HG02571 (cell line): ENCODE results near the gene HOXA13.

Experiments used
- ATAC-seq: cut with Tn5 transposase; IDR thresholded peaks from one replicate; pipeline ENCODE4 v1.9.1; 2021; ENCODE audit warnings: mild to moderate bottlenecking, moderate library complexity; ENCODE audit not compliant: unreplicated experiment

Gene HOXA13

DNA sequence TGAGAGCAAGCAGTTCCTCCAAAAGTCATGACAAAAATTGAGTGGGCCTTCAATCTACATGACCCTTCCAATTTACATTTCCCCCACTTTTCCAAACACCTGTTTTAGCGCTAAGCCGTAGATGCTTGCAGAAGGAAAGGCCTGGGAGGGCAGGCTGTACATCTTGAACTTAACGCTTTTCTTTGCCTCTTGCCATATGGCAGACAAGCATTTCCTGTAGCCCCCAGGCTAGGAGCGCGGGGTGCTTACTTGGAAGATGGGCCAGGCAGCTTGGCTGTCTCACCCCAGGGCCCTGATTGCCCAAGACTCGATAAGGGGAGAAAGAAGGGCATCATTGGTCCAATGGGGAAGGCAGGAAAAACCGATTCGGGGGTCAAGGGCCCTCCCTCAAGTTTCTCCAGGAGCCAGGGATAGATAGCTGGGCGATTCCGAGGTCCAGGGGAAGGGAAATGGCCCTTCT is 27.5 kb downstream of the HOXA13 start:
- ATAC-seq: no peak

DNA sequence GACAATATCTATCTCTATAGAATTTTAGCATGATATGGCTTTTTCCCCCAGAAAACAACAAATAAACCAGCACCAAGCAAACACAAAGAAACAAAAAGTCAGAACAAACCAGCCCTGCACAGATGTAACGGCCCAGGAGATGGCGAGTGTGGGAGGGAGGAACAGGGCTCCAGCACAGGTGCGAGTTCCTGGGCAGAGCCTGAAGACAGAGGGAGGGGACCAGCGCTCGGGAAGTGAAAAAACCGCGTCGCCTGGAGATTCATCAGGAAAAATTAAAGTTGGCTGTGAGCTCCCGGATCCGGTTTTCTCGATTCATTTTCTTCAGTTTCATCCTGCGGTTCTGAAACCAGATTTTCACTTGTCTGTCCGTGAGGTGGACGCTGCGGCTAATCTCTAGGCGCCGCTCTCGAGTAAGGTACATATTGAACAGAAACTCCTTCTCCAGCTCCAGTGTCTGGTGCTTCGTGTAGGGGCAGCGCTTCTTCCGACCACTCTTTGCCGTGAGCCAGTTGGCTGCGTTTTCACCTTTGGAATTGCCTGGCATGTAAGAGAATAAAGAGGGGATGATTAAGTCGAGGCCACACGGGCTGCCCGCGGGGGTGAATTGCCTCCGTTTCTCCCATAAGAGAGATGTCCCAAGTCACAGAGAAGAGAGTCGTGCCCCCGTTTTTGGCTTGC is 28.1 kb downstream of the HOXA13 start:
- no peak for ATAC-seq

DNA sequence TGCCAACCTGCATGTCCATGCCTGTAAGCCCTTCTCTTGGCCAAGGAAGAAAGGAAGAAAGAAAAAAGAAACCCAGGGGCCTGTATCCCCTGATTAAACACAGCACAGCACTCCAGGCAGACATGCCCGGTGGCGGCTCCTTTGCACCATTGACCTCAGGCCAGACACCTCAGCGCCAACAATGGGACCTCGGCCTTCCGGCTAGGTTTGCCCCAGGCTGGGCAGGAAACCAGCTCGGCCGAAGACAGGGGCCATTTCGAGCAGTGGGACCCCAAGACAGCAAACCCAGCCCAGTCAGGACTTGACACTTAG is 28.6 kb downstream of the HOXA13 start:
- no peak for ATAC-seq

DNA sequence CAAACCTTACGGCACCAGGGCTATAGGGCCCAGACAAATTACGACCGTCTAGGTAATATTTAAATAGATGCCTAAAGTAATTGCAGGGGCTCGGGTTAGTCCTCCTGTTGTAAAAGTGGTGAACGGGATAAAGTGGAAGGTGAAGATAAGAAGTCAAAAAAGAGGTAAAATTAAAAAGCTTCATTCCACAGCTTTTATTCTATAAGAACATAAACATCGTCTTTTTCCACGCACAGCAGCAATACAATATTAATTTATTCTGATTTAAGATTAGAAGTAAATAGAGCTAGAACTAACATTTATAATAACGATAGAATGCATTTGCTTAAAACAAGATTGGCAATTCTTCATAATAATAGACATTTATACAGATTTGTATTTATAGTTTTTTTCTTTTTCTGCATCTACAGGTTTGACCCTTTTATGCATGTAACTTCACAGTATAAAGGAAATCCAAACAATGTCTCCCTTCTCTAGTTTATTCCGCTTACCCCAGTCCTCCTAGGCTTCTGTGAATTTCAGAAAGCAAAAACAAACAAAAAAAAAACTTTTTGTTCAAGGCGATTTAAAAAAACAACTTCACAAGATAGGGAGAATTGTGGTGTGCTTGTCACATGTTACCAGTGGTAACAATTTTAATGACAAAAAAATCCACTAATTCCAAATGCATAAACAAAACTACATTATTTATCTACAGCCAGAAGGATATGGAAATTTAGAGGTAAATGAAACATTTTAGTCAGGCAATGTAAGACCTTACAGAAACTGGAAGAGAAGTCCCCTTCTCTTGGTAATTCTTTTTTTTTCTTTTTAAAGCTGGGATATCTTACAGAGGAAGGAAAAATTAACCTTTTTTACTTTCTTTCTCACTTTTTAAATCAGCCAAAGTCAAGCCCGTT is 29.2 kb downstream of the HOXA13 start:
- ATAC-seq: no peak

DNA sequence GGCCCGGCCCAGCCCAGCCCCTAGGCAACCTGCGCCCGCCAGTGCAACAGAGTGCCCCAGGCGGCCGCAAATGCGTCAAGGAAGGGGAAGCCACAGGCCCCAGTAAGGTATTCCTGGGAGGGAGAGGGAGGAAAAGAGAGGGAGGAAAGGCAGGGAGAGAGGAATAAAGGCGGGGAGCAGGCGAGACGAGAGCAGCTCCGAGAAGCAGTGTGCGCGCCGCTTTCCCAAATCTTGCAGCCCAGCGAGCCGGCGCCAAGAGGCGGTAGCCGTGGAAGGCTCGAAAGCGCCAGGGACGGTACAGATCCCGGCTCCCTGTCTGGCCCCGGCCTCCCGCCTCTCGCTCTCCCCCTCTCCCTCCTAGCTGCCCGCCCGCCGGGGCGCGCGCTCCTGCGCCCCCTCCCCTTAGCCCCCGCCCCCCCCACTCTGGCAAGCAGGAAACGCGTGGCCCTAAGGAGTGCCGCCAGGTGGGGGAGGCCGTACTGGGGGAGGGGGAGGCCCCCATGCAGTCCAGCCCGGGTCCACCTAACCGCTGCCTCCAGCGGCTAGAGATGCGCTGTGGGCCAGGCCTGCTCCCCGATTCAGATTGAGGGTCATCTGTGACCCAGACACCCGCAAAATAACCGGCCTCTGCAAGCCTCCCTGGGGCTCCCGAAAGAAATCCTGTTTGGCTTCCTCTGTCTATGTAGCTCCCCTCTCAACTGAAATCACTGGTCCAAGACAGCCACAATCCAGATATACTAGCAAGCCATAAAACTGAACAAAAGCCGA is 30.0 kb downstream of the HOXA13 start:
- no peak for ATAC-seq

DNA sequence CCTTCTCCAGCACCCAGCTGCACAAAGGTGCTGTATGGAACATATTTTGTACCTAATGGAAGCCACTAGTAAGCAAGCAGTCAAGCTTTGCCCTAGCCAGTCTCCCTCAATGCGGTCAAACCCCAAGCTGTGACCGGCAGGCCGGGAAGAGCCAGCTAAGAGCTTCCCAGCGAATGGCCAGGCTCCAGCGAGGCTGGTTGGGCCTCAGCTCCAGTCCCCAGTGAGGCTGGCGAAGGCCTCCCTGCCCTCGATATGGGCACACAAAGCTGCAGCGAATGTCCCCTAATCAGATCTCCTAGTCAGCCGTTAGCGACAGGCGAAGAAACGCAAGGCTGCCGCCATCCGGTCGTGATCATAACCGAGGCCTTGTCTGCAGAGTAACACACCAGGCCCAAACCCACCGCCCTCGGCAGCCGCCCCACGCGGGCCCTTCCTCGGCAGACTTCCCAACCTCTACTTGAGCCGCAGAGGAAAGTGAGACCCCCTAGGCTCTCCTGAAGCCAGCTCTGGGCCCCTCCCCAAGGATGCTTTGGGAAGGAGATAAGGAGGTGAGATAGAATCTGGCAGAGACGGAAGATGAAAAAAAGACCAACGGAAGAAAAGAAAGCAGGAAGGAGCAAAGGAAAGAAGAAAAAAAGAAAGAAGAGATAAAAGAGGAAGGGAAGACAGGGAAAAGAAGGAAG is 31.5 kb downstream of the HOXA13 start:
- ATAC-seq: no peak

DNA sequence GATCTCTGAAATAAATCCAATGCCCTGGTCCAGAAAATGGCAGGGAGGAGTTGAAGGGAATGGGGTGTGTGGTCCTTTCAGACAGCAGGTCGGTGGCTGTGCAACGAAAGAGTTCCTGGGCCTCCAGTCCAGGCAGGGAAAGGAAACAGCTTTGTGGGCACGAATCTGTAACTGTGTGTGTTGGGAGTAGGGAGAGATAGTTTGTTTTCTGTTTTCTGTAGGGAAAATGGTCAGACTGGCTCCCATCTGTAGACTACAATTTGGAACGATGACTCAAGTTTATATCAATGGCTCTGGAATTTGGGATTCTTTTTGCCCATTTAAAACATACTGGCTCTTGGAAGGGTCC is 32.0 kb downstream of the HOXA13 start:
- ATAC-seq: no peak

DNA sequence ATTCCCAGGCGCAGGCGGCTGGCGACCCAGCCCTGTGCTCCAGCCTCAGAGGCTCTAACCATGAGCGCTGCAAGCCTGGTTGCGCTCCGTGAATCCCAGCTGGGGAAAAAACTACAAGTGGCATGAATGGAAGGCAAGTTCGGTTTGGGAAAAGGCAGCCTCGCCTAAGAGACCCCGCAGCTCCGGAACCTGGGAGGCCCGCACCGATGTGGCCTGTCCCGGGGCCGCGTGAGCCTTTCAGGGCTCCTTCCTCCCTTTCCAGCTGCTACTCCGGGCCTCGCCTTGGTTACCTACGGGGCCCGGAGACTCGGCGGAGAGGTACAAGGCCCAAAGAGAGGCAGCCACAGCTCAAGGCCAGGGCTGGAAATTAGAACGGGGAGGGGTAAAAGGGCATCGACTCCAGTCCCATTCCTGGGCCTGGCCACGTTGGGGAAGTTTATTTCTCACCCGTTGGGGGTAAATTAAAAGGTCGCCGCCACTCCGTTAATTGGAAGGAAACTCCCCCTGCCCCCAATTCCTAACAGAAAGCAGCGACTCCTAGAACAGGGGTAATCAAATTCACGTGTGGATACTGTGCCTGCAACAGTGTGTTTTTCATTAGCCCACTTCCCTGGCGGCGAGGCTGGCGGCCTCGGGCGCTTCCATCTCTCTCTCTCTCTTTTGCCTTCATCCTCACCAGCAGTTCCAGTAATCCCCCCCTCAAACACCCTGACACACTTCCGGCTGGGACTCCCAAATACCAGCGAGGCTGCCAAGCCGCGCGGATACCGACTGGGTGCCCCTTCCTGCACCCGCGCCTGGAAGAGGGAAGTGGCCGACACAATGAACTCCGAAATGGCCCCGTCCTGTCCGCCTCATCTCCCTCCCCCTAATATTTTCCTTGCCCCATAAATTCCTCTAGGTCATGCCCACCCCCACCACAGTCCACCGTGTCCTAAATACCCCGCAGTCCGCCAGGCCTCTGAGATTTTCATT is 33.1 kb downstream of the HOXA13 start:
- no peak for ATAC-seq

DNA sequence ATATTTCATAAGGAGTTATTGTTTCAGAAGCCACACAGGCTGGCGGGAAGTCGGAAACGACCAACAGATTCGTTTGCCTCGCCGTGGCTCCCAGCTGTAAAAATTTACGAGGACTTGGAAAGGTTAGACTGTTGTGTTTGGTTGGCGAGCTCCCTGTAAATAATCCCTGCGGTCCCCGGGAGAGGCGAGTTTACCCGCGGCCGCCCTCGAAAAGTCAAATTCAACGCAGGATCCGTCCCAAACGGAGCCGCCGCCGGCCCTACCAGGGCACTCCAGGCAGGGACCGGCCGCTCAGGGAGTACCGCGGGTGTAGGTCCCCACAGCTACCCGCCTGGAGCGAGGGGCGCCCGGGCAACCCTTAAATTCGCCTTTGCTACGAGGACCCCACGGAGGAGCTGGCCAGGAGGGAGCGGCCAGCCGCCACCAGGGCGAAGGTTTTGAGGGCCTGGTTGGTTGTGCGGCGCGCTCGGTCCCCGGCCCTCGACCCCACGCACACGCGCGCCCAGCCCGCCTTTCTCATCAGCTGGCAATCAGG is 33.8 kb downstream of the HOXA13 start:
- ATAC-seq: no peak

DNA sequence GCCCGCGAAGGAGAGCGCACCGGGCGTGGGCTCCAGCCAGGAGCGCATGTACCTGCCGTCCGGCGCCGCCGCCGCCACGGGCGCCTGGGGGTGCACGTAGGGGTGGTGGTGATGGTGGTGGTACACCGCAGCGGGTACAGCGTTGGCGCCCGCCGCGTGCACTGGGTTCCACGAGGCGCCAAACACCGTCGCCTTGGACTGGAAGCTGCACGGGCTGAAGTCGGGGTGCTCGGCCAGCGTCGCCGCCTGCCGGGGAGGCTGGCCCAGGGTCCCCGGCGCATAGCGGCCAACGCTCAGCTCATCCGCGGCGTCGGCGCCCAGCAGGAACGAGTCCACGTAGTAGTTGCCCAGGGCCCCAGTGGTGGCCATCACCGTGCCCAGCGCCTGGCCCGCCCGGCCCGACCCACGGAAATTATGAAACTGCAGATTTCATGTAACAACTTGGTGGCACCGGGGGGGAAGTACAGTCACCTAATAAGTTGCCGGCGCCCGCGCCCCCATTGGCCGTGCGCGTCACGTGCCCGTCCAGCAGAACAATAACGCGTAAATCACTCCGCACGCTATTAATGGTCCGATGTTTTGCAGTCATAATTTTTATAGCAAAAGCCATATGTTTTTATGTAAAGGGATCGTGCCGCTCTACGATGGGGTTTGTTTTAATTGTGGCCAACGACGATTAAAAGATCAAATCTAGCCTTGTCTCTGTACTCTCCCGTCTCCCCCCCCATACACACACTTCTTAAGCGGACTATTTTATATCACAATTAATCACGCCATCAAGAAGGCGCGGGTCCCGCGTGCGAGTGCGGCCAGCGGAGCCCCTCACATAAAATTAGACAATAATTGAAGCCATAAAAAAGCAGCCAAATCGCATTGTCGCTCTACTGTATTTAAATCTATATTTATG is 34.5 kb downstream of the HOXA13 start, which contains the start of gene HOXA9:
Gene HOXA9 (minus strand): TSS at position 449 of the 907 bp plus-strand sequence. CDS start 80 bp downstream, at position 369.
- no peak for ATAC-seq

DNA sequence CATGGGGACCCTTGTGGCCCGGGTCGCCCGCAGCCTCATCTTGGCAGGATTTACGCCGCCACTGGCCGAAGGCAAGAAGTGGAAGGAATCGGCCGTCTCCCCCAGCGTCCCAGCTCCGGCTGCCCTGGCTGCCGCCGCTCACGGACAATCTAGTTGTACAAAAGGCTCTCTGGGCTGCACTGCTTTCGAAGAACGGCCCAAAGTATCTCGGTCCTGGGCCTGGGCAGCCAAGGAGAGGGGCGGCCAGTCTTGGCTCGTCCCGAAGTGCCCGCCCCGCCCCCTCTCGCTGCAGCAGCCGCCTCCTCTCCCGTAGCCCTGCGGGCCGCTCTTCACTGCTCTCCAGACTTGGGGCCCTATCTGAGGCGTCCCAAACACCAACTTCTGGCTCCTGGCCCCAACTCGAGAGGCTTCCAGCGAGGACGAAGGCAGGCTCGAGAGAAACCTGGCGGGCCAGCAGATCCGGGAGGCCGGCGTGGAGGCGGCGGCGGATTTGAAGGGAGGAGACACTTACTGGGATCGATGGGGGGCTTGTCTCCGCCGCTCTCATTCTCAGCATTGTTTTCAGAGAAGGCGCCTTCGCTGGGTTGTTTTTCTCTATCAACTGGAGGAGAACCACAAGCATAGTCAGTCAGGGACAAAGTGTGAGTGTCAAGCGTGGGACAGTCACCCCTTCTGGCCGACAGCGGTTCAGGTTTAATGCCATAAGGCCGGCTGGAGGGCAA is 35.4 kb downstream of the HOXA13 start:
- no peak for ATAC-seq

DNA sequence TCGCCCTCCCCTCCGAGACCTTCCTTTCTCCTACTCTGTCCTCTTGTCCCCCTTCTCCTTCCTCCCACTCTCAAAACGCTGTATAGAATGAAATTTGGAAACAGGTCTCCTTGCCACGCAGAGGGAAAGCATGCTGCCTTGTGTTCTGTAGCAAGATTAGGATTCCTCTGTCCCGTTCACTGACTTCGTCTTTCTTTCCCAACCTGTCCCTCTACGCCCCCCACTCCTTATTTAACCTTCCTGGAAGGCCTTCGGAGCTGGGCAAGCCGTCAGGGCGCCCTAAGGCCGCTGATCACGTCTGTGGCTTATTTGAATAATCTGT is 35.9 kb downstream of the HOXA13 start:
- no peak for ATAC-seq

DNA sequence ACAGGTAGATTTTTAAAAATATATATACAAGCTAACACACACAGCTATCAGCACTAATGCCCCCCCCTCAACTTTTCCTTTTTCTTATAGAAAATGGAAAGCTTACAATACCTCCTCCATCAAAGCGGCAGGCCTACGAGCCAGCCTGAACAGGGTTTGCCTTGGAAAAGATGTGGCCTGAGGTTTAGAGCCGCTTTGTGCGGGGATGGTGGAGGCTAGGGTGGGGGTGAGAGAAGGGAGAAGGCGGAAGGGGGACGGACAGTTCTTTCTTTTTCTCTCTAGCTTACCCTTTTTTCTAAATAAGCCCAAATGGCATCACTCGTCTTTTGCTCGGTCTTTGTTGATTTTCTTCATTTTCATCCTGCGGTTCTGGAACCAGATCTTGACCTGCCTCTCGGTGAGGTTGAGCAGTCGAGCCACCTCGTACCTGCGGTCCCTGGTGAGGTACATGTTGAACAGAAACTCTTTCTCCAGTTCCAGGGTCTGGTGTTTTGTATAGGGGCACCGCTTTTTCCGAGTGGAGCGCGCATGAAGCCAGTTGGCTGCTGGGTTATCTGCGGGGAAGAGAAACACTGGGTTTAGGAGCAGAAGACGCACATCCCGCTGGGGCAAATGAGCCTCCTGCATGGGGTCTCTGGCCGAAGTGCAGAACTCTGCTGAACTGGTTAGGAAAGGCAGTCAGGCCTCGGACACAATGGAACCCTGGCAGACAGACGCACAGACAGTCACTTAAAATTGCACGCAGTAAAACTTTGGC is 36.4 kb downstream of the HOXA13 start:
- no peak for ATAC-seq

DNA sequence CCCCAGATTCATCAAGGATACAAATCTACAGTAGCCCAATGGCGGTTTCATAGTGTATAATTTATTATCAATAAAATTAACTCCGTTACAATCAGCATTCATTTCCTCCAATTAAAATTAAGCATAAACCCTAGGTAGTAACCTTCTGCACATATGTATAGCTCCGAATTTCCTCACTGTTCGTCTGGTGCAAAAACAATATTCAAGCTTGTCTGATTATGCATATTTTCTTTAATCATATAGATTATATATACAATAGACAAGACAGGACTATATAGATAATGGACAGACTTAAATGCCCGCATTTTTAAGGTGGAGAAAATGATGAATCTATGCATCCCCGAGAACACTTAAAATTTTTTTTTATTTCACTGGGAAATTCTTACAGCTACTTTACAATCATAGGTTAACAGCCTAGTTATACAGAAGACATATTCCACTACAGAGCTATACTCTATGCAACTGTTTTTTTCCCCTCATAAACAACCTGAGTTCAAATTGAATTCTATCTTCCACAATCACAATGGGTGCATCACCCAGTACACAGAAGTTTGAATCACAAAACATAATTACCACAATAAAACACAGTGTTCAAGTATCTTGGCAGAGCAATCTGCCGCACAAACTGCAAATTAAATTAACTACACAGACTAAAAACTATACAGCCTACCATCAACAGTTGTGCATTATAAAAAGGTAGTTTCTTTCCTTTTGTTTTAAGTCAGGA is 37.2 kb downstream of the HOXA13 start:
- no peak for ATAC-seq

DNA sequence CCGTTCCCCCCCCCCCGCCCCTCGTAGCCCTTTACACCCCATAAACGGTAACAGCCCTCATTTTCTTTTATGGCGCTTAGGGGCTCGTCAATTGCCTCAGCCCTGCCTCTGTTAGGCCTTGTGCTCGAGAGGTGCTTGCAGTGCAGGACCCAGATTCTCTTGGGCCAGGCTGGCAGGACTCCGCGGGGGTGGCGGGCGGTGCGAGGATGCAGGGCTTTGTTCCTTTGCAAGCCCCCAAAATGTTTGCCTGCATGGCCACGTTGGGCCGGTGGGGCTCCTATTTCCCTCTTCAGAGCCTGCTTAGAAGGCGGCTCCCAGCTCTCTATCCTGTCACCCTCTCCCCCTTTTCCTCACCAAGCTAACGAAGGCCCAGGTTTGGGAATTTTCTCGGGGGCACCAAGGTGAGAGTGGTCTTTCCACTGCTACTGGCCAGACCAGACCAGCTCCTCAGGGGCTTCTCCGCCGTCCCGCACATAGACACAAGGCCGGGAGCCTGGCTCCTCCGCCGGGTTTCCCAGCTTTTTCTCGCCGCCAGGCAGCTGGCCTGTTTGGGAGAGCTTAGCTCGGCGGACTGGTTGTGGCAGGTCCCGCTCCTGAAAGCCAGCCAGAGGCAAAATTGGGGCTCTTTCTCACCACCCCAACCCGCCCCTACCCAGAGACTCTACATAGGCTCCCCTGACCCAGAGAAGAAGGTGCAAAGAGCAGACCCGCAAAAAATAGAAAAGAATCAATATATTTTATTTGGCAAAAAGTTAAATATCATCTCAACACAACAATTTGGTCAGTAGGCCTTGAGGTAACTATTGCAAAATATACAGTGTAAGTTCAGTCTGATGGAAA is 38.0 kb downstream of the HOXA13 start:
- ATAC-seq: no peak

DNA sequence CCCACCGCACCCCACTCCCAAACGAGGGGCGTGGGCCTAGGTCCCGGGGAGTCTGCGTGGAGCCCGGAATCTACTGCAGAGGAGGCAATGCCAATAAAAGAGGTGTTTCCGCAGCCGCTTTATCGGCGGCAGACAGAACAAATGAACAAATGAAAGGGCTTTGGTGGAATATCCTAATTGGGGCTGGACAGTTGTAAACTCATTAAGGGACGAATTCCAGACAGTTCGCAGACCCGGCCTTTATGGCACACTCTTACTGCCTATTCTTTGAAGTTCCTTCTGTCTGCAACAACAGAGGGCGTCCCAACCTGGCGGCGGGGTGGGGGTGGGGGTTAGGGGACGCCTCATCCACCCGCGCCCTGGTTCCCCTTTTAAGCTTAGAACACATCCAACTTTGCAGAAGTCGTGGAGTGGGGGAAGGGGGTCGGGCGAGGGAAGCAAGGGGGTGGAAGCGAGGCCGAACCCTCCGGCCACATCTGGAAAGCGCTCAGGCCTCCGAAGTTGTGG is 38.6 kb downstream of the HOXA13 start:
- ATAC-seq: no peak
